Measurements from ENCODE around the gene STRAP. TPM values are rescaled to one million over a fixed set of nuclear protein-coding genes. Genes with fewer than 3 reads are reported as not detected.

STRAP gene
- total and polyA plus RNA-seq, 2 experiments from 2014 or later: 229 to 403 TPM

- Mint-ChIP-seq H3K27ac (no peak overlapping the region), H3K9me3 (no peaks in the 10 kb centered on the region)
- no peak overlapping the region for H2AFZ ChIP-seq
These were observed 51.6 kb downstream of the STRAP start for GRCh38 chr12:15933751-15934150.

More at GRCh38 chr12:15933751-15934150, 51.6 kb downstream of the STRAP start:
- H3F3A ChIP-seq (replicated peaks; ENCODE audit: low read depth): no peaks in the 10 kb centered on the region
- Mint-ChIP-seq H3K27me3 (ENCODE audit: insufficient read depth, low read depth, poor library complexity) (peaks cover 1% of the 10 kb centered on the region), H3K36me3 (ENCODE audit: low read depth) (no peaks in the 10 kb centered on the region; the same call in 2 of the 3 replicates), H3K4me3 (no peak overlapping the region), H3K4me1 (peaks cover 27% of the 10 kb centered on the region)
- no peak overlapping the region for H3K4me3 ChIP-seq
- H3K79me2 ChIP-seq (replicated peaks; ENCODE audit: insufficient read depth): no peaks in the 10 kb centered on the region
- H3K9me2 ChIP-seq (ENCODE audit: insufficient read depth): no peaks in the 10 kb centered on the region
- TF ChIP-seq REST (IDR thresholded peaks at IDR 0.05; ENCODE audit: unreplicated experiment): no peak
- TF ChIP-seq NANOG (IDR thresholded peaks at IDR 0.05; ENCODE audit: borderline replicate concordance): no peak
- TF ChIP-seq CTCF (conservative IDR thresholded peaks at IDR 0.05; ENCODE audit: low read depth in 2 of 2): no peak
- TF ChIP-seq STAT1 (IDR thresholded peaks at IDR 0.05; ENCODE audit: unreplicated experiment): no peak
- TF ChIP-seq ZNF331 (CRISPR knock-in tag; IDR thresholded peaks at IDR 0.05; ENCODE audit: low read depth): no peak
- TF ChIP-seq POLR2AphosphoS5 (IDR thresholded peaks at IDR 0.05; ENCODE audit: low read depth): no peak
- no peak for TF ChIP-seq EZH2 (IDR thresholded peaks at IDR 0.05; ENCODE audit: low read depth, unreplicated experiment)
- no peak for TF ChIP-seq JUNB (IDR thresholded peaks at IDR 0.05; ENCODE audit: unreplicated experiment)
- no peak for TF ChIP-seq CREB1 (CRISPR knock-in tag; IDR thresholded peaks at IDR 0.05; ENCODE audit: low read depth)
- no peak for TF ChIP-seq EZH2phosphoT487 (IDR thresholded peaks at IDR 0.05; ENCODE audit: unreplicated experiment)
- TF ChIP-seq ETS1 (IDR thresholded peaks at IDR 0.05): no peak
- TF ChIP-seq ZNF462 (CRISPR knock-in tag; IDR thresholded peaks at IDR 0.05): no peak
- no peak for TF ChIP-seq ZNF114 (CRISPR knock-in tag; IDR thresholded peaks at IDR 0.05)
- H3K4me2 ChIP-seq: no peak overlapping the region
- no peaks in the 10 kb centered on the region for H3K36me3 ChIP-seq (ENCODE audit: insufficient read depth)
- no peaks in the 10 kb centered on the region for H3K27me3 ChIP-seq (ENCODE audit: insufficient read depth)
- ATAC-seq (no peak), DNase-seq (ENCODE audit: low spot score) (no peak)
- no peaks in the 10 kb centered on the region for H4K20me1 ChIP-seq (replicated peaks; ENCODE audit: insufficient read depth)
- no peak overlapping the region for H3K27ac ChIP-seq (ENCODE audit: low read depth)
- H3K4me1 ChIP-seq (ENCODE audit: insufficient read depth): peaks cover 9% of the 10 kb centered on the region
